KOPT-K1 (cell line): ENCODE data around the gene ICAM4.
A peak's percentile ranks its signal among the peaks of the same experiment; 100 is the strongest.

ENCODE experiments used
- H3K27ac ChIP-seq: fragments of 200-600 bp; sonication (generic); 2 replicates; pipeline ENCODE4 v1.5.1; 2016; ENCODE audit warnings: antibody characterized with exemption, mild to moderate bottlenecking, low read depth, low read length; ENCODE audit not compliant: poor library complexity, severe bottlenecking
- H3K36me3 ChIP-seq: fragments of 200-600 bp; sonication (generic); 2 replicates; pipeline ENCODE4 v1.5.1; 2017; ENCODE audit warnings: antibody characterized with exemption, mild to moderate bottlenecking, low read length, moderate library complexity; ENCODE audit not compliant: insufficient read depth
- H3K9me3 ChIP-seq: fragments of 200-600 bp; sonication (generic); 2 replicates; pipeline ENCODE4 v1.5.1; 2017; ENCODE audit warnings: antibody characterized with exemption, low read length, mild to moderate bottlenecking; ENCODE audit not compliant: insufficient read depth, poor library complexity, severe bottlenecking

The ICAM4 gene

DNA sequence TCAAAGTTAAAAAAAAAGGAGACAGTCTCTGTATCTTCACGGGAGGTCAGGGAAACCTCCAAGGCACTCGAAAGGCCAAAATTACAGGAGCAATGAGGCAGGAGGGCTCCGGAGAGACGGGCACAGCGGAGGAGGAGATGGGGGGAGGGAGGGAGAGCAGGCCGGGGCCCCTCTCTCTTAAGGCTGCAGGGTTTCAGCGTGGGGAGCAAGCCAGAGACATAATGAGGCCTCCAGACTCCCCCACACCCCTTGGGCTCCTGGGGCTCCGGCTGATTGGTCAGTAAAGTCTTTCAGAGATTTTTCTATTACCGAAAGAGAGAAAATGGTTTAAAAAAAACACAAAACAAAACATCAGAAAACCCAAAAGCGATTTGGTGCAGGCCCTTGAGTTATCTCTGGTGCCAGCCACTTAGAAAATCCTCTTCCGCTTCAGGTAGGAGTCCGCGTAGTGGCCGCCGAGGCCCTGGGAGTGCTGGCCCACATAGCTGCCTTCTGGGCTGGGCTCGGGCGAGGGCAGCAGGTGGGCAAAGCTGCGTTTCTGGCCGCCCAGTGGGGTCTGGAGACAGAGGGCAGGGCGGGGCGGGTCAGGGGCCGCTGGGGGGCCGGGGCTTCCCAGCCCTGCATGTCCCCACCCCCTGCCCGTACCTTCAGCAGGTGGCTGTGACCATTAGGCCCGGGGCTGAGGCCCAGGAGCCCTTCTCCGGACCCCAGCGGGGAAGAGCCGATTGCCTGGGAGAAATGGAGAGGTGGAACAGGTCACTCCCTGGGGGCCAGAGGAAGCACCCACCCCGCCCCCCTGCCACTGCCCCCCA is 30.5 kb downstream of the ICAM4 start:
- H3K9me3 ChIP-seq = no peaks in the 10 kb centered on the region
- H3K27ac ChIP-seq = no peak overlapping the region
- peaks cover 64% of the 10 kb centered on the region for H3K36me3 ChIP-seq

DNA sequence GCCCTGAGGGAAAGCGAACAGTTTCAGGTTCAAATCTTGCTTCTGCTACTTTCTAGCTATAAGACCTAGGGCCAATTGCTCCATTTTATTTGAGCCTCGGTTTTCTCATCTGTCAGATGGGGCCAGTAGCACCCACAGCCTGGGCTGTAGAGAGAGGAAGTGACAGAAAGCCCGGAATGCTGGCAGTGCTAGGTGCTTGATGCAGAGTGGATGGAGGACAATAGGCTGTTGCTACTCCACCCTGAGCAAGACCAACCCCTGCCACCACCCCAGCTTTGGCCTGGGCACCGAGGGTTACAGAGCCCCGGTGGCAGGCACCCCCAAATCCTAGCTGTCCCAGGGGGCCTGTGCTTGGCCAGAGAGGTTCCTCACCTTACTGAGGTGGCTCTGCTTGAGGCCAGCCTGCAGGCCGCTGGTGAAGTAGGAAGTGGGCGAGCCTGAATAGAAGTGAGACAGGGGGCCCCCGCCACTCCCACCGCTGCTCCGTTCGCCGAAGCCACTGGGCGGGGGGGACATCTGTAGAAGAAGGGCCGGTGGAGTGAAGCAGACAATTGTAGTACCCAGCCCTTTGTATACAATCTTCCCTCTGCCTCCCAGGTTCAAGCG is 31.2 kb downstream of the ICAM4 start:
- Histone ChIP-seq H3K9me3 (no peaks in the 10 kb centered on the region), H3K36me3 (peaks cover 71% of the 10 kb centered on the region), H3K27ac (no peak overlapping the region)

DNA sequence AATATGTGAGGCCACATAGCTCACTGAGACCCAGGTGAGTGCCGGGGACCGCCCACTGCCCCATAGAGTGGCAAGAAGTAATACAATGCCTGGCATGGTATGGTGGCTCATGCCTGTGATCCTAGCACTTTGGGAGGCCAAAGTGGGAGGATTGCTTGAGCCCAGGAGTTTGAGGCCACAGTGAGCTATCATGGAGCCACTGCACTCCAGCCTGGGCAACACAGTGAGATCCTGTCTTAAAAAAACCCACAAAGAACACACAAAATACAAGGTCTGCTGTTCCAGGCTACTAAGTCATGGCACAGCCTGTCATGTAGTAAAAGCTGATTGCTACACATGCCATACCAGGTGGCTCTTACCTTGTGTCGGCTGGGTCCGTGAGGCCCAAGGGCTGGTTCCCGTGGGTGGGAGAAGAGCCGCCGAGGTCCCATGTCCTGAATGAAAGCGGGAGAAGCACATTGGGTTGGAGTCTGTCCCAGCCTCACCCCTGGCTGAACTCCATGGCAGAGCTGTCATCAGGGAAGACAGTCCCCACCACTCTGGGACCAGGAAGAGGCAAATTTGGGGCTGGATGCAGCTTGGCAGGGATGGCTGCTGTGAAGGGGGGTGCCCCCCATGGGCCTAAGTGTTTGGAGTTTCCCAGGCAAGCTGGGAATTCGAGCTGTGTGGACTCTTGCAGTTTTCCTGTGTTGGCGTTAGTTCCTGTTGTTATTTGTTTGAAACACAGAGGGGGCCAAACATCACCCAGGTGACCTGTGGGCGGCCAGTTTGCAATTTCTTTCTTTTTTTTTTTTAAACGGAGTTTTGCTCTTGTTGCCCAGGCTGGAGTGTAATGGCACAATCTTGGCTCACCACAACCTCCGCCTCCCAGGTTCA is 32.3 kb downstream of the ICAM4 start:
- H3K36me3 ChIP-seq = peaks cover 82% of the 10 kb centered on the region

DNA sequence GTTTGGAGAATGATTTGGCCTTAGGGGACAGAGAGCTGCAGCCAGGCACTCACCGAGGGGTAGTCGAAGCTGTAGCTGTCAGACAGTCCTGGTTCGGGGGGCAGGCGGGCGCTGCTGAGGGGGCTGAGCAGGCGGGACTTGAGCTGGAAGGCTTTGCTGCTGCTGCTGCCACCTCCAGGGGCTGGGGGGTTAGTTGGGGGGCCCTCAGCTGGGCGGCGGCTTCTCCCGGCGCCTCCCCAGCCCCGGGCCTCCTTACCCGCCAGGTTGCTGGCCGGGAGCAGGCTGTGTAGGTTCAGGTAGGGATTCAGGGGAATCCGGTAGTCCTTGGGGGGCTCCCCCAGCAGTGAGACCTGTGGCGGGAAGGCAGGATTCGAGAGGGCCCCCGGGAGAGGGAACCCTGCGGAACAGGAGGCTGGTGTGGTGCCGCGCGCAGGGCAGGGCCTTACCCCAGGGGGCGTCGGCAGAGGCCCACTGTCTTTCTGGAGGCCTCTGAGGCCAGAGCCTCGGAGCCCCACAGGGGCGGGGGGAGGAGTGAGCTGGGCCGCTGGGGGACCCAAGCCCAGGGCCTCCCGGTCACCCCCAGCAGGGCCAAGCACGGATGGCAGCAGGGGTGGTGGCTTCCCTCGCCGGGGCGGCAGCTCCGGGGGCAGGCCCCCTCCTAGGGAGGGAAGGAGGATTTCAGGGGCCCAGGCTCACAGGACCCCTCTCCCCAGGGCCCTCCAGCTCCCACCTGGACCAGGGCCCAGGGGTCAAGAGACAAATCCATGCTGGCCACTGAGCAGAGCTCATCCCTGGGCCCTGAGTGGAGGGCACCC is 34.1 kb downstream of the ICAM4 start:
- no peaks in the 10 kb centered on the region for H3K9me3 ChIP-seq
- H3K27ac ChIP-seq = no peak overlapping the region
- H3K36me3 ChIP-seq = peaks cover 100% of the 10 kb centered on the region

More for the DNA sequence above, 32.3 kb downstream of the ICAM4 start:
- no peaks in the 10 kb centered on the region for H3K9me3 ChIP-seq
- no peak overlapping the region for H3K27ac ChIP-seq

DNA sequence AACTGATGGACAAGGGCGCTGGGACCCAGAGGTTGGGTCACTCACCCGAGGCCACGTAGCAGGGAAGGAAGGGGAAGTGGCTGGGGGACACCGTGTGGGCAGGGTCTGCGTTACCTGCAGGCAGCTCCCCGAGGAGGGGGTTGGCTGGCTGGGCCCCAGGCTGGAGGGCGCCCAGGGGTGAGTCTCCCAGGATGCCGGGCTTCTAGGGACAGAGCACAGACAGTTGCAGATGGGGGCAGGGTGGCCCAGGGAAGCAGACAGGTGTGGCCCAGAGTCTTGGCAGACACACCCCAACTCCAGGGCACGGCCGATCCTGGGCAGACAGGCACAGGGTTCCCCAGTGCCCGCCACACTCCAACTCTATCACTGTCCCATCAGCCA is 34.7 kb downstream of the ICAM4 start:
- Histone ChIP-seq H3K36me3 (peaks cover 100% of the 10 kb centered on the region), H3K27ac (no peak overlapping the region)

DNA sequence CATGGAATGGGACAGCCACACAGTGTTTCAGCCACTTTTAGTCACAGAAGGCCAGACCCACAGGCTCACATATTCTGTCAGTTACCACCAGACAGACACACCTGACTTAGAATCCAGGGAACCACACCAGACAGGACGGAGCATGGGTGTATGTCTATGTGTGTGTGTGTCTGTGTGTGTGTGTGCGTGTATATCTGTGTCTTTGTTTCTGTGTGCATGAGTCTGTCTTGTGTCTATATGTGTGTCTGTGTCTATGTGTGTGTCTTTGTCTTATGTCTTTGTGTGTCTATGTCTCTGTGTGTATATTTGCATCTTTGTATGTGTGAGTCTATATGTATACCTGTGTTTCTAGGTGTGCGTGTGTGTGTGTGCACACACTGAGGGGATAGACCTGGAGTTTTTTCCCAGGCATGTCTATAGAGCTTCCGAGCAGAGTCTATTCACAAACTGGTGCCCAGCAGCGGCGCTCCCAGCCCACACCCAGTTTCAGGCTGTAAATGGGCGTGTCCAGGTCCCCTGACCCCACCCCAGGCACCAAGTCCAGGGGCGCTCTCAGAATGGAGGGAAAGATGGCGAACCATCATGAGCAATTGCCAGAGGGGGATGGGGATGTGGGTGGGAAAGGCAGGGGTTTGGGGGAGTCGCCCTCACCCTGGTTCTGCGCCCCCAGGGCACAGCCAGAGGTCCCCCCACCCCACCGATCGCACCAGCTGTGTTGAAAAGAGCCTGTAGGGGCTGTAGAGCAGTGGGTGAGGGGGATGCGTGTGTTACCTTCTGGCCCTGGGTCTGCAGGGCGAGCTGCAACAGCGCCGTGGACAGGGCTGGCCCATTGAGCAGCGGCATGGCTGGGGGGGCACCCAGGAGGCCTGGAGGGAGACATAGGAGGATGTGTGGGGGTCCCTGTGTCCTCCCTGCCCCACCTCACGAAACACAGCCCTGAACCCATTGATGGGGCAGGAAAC is 35.4 kb downstream of the ICAM4 start:
- Histone ChIP-seq H3K36me3 (peaks cover 100% of the 10 kb centered on the region), H3K9me3 (no peaks in the 10 kb centered on the region), H3K27ac (no peak overlapping the region)

More for the DNA sequence above, 34.7 kb downstream of the ICAM4 start:
- no peaks in the 10 kb centered on the region for H3K9me3 ChIP-seq

DNA sequence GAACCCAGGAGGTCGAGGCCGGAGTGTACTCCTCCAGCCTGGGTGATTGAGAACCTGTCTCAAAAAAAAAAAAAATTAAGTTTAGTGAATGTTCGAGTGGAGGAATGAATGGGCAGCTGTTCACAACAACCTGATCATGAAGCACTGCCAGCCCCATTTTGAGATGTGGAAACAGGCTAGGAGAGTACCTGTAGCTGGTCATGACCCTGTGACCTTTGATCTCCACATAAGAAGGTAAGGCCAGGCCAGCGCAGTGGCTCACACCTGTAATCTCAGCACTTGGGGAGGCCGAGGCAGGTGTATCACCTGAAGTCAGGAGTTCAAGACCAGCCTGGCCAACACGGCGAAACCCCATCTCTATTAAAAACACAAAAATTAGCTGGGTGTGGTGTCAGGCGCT is 39.0 kb downstream of the ICAM4 start:
- Histone ChIP-seq H3K27ac (no peak overlapping the region), H3K9me3 (no peaks in the 10 kb centered on the region), H3K36me3 (peaks cover 100% of the 10 kb centered on the region)

DNA sequence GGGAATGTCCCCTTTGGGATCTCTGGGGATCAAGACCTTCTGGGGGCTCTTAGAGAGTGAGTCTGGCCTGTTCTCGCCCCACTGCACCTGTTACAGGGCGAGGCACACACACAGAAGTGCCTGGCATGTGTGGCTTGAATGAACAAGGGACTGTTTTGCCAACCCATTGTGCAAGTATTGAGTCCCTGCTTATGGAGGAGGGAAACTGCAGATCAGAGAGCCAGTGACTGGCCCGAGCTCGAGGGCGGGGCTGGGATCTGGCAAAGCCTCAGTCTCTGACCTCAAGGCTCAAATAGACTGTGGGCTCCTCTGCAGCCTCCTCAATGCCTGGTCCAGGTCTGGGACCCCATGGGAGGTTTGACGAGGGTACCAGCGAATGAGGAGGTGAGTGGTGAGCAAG is 41.0 kb downstream of the ICAM4 start:
- H3K36me3 ChIP-seq = peaks cover 95% of the 10 kb centered on the region

DNA sequence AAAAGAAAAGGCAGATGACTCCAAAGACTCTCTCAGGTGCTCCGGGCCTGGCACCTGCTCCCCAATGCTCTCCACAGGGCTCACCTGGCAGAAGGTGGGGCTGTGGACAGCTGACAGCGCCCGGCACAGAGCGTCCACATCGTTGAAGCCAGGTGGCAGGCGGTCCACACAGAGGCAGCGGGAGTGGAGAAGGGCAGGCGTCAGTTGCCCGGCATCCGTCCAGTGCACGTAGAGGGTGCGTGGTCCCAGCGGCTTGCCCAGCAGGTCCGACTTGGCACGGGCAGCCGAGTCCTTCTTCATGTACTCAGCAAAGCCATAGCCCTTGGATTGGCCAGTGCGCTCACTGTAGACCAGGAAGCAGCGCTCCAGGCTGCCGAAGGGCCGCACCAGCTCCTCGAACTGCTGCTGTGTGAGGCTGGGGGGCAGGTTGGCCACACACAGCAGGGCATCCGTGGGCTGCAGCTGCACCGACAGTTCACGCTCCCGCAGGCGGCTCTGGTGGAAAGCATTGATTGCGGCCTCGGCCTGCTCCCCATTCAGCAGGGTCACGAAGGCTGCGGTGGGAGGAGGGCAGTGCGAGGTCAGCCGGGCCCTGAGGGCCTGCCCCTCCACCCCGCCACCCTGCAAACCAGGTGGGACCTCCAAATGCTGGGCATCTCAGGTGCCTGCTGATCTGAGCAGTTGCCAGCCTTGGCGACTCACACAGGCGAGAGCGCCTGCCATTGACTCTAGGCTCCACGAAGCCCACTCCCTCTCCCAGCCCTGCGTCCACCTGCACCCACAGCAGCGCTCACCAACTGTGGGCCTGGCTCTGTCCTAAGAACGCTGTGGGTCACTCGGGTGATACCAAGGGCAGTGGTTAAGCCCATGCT is 42.0 kb downstream of the ICAM4 start:
- no peak overlapping the region for H3K27ac ChIP-seq
- H3K9me3 ChIP-seq = no peaks in the 10 kb centered on the region
- peaks cover 85% of the 10 kb centered on the region for H3K36me3 ChIP-seq

More for the DNA sequence above, 41.0 kb downstream of the ICAM4 start:
- Histone ChIP-seq H3K9me3 (no peaks in the 10 kb centered on the region), H3K27ac (no peak overlapping the region)

DNA sequence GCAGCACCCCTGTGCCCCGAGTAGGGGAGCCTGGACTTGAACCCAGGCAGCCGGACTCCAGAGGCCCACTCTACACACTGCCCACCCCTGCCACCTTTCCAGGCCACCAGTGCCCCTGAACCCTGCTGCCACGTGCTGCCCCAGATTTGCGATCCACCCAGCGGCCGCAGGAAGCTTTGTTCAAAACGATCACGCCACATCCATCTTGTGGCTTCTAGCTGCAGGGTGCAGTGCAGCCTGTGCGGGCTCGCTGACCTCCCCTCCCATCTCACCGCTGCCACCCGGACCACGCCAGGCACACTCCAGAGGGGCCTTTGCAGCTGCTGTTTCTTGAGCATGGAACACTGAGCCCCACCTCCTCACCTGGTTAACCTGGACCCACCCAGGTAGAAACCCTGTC is 42.8 kb downstream of the ICAM4 start:
- H3K27ac ChIP-seq = no peak overlapping the region
- H3K9me3 ChIP-seq = no peaks in the 10 kb centered on the region
- H3K36me3 ChIP-seq = peaks cover 82% of the 10 kb centered on the region

DNA sequence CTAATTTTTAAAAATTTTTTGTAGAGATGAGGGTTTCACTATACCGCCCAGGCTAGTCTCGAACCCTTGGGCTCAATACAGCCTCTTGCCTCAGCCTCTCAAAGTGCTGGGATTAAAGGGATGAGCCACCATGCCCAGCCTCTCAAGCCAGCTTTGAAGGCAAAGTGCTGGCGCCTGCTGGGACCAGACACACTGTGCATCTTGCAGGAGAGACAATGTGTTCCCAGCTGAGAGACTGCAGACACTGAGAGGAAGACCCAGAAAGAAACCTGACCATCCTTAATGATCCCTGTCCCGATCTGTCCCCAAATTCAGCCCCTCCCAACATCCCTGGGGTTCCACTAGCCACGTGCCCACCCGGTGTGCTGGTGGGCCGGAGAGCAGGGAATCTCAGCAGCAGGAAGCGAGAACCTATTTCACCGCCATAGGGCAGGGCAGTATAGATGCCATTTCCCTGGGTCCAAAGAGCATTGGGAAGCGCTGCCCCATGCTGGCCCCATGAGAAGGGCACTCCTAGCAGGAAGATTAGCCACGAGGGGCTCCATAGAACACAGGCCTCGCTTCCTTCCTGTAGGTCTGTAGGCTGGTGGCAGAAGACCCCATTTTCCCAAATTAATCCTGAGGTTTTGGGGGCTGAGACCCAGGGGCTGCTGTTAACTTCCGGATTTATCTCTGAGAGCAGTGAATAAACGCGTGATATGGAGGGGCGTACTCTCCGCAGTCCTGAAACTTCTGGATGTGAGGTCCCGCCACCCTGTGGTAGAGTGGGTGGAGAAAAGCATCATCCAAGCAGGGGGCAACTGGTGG is 45.6 kb downstream of the ICAM4 start:
- Histone ChIP-seq H3K9me3 (no peaks in the 10 kb centered on the region), H3K27ac (peak overlapping the region; percentile 97), H3K36me3 (peaks cover 73% of the 10 kb centered on the region)

DNA sequence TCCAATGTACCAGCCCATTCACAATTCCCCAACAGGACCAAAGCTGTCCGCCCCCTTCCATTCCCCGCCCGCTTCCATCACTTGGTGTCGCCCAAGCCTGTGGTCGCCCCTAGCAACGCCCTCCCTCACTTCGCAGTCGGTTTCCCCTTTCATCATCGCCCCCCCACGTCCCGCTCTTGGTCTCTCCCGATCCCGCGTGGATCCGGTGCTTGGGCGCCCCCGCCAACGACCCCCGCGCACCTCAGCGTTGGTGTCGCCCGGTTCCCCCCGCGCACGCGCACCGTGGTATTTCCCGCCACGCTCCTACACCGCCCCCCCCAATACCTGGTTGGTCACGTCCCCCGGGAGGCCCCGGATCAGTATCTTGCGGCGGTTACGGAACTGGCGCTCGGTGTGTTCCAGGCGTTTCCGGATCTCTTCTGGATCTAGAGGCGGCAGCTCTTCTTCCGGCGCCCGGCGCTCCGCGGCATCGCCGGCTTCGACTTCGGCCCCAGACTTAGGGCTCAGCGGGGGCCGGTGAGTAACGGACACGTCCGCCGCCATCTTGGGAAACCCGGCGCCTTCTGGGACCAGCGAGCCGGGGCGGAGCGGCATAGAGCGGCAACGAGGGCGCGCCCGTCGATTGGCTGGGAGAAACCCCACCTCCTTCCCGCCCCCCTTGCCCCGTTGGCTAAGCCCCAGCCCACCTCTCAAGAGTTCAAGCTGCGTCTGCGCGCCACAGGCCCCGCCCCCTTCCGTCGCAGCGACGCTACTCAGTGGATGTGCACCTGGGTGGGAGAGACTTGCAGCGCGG is 46.4 kb downstream of the ICAM4 start, which contains the start of gene RAVER1:
TSS of gene RAVER1 (minus strand) at position 565 of the 793 bp plus-strand sequence. CDS start at position 543, 22 bp downstream.
- H3K9me3 ChIP-seq = no peaks in the 10 kb centered on the region

More for the DNA sequence above, 46.4 kb downstream of the ICAM4 start, which contains the start of gene RAVER1:
- Histone ChIP-seq H3K36me3 (peaks cover 65% of the 10 kb centered on the region), H3K27ac (peak within 1 kb of the TSS; percentile 97)
